ENCODE measurements around the gene COLGALT1.

DNA sequence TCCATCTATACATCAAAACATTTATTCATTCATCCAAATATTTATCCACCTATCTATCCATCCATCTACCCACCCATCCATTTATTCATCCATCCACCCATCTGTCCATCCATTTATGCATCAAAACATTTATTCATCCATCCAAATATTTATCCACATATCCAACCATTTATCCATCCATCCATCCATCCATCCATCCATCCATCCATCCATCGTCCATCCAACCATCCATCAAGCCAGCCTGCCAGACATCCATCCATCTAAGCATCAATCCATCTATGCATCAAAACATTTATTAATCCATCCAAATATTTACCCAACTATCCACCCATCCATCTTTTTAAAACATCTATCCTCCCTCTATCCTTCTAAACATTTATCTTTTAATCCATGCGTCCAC is 70.5 kb downstream of the COLGALT1 start:
- no peak for TF ChIP-seq EZH2phosphoT487 (conservative IDR thresholded peaks at IDR 0.05; ENCODE audit: low read length)
- TF ChIP-seq, protein P1, sequence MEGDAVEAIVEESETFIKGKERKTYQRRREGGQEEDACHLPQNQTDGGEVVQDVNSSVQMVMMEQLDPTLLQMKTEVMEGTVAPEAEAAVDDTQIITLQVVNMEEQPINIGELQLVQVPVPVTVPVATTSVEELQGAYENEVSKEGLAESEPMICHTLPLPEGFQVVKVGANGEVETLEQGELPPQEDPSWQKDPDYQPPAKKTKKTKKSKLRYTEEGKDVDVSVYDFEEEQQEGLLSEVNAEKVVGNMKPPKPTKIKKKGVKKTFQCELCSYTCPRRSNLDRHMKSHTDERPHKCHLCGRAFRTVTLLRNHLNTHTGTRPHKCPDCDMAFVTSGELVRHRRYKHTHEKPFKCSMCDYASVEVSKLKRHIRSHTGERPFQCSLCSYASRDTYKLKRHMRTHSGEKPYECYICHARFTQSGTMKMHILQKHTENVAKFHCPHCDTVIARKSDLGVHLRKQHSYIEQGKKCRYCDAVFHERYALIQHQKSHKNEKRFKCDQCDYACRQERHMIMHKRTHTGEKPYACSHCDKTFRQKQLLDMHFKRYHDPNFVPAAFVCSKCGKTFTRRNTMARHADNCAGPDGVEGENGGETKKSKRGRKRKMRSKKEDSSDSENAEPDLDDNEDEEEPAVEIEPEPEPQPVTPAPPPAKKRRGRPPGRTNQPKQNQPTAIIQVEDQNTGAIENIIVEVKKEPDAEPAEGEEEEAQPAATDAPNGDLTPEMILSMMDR (IDR thresholded peaks at IDR 0.05; ENCODE audit: insufficient read depth, low read length, poor library complexity, severe bottlenecking): no peak

All from SU-DHL-6 (cell line).